Peyer's patch (tissue), 4 donors: ENCODE data around the gene ZNF507.

Experiments
- CTCF ChIP-seq, 6 experiments: fragments of 450-650 bp in 4 of 6; fragments of 200-600 bp in 2 of 6; sonication (generic) in 1 of 6; IDR thresholded peaks; one replicate each; pipeline ENCODE4 v1.5.1; 2017 to 2019; ENCODE audit warnings: antibody characterized with exemption in 6 of 6, mild to moderate bottlenecking in 3 of 6, moderate library complexity in 1 of 6
- POLR2A ChIP-seq, 2 donors: fragments of 450-650 bp; IDR thresholded peaks; one replicate each; pipeline ENCODE4 v1.5.1; 2017; ENCODE audit warnings: antibody characterized with exemption in 2 of 2, mild to moderate bottlenecking in 2 of 2, moderate library complexity in 2 of 2

- TF ChIP-seq CTCF (IDR thresholded peaks at IDR 0.05) (no peak), POLR2A (IDR thresholded peaks at IDR 0.05) (no peak)
These were observed 56.6 kb downstream of the ZNF507 start for GRCh38 chr19:32401992-32402391.
